GM19043 (cell line): ENCODE data around the gene ARFRP1.

Experiments used
- ATAC-seq: cut with Tn5 transposase; IDR thresholded peaks from one replicate; pipeline ENCODE4 v1.9.1; 2021; ENCODE audit warnings: low read depth; ENCODE audit not compliant: unreplicated experiment

The ARFRP1 gene

DNA sequence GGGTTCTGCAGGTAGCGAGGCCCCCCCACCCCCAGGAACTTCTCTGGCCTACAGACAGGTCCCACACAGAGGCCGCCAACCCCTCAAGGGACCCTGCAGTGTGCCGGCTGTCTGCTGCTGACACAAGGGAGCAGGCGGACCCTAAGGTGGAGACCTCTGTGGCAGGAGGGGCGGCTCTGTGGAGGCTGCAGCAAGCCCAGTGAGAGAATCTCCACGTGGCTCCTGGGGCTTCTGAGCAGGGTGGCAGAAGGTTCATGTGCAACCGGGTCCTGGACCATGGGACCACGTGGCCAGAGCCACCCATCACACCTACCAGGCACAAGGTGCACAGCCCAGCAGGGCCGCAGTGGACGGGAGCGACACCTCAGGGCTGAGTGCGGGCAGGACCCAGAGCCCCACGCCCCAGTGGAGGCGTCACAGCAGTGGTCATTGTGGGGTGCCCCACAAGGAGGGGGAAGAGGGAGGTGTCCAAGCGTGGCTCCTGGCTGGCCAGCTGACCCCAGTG lies 4.3 kb downstream of the ARFRP1 start:
- no peak for ATAC-seq

DNA sequence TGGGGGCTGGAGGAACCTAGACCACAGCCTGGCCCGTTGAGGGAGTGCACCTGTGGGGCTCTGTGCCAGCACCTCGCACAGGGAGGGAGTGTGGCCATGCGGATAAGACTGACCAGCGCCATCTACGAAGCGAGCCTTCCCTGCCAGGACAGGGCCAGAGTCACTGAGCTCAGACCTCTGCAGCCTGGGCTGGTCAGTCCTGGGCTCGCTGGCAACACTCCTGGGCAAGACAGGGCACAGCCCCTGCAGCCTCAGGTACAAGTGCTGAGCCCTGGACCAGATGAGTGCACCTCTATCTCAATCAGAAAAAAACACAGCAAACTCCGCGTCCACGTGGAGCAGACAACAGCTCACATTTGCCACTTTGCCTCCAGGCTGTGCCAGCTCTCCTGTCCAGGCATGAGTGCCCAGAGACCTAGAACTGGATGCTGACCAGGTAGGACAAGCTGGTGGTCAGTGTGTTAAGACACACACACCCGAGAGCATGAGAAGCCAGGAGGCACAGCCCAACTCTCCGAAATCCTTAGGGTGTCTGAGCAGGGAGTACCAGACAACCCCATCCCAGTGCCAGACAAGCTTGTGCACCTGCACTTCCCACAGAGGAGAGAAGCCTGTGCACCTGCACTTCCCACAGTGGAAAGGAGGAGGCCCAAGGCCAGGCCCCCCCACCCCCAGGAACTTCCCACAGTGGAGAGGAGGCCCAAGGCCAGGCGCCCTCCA lies 4.9 kb downstream of the ARFRP1 start:
- no peak for ATAC-seq

DNA sequence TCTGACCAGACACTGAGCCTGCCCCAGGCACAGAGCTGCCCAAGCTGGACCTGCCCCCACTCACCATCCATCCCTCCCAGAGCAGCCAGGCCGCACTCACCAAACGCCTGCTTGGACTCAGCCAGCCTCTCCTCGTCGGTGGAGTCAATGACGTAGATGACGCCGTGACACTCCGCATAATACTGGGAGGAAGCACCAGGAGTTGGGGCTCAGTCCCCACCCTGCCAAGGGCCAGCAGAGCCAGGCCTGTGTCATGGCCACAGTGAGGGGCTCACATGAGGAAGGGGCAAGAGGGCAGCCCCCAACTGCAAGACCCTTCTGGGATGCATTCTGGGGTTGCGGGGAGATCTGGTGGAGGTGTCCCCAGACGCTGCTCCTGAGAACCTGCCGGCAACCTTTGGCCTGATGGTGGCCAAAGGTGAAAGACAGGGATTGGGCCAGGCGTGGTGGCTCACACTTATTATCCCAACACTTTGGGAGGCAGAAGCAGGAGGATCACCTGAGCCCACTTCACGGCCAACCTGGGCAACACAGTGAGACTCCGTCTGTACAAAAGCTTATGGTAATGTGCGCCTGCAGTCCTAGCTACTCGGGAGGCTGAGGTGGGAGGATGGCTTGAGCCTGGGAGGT lies 5.6 kb downstream of the ARFRP1 start:
- ATAC-seq, result no peak

DNA sequence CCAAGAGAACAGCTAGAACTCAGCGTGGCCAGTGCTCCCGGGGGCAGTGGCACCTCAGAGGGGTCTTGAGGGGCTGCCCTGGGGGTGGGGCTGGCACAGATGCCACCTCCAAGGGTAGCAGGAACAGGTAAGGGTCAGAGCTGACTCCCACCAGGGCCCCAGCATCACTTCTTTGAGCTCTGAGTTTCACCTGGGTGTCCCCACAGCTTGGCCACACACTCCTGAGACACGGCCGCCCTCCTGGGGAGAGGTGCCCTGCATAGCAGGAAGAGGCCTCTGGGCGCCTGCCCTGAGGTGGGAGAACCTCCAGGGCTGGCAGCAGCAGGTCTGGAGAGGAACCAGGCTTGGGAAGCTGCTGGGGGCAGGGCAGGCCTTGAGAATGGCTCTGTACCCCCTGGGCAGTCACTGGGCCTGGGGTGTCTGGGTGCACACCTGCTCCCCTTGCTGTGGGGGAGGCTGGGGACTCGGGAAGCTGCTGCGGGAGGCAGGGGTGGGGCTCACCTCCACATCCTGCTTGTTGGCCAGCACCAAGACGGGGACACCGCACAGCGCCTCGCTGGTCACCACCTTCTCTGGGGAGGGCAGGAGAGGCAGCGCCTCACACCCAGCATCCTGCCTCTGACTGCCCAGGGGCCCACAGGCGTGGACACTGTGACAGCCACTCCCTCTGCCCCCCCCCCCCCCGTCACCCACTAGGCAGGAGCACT lies 6.3 kb downstream of the ARFRP1 start:
- no peak for ATAC-seq

DNA sequence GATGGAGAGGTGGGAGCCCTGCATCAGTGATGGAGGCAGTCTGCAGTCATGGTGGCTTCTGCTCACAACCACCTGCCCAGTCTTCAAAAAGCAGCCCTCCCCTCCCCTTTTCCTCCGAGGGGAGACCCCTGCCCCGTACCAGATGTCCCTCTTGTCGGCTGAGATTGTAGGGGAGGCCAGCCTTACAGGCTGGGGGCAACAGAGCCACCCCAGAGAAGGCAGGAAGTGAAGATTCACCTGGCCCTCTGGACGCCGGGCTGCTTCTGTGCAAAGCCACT lies 6.8 kb downstream of the ARFRP1 start:
- ATAC-seq, result no peak

DNA sequence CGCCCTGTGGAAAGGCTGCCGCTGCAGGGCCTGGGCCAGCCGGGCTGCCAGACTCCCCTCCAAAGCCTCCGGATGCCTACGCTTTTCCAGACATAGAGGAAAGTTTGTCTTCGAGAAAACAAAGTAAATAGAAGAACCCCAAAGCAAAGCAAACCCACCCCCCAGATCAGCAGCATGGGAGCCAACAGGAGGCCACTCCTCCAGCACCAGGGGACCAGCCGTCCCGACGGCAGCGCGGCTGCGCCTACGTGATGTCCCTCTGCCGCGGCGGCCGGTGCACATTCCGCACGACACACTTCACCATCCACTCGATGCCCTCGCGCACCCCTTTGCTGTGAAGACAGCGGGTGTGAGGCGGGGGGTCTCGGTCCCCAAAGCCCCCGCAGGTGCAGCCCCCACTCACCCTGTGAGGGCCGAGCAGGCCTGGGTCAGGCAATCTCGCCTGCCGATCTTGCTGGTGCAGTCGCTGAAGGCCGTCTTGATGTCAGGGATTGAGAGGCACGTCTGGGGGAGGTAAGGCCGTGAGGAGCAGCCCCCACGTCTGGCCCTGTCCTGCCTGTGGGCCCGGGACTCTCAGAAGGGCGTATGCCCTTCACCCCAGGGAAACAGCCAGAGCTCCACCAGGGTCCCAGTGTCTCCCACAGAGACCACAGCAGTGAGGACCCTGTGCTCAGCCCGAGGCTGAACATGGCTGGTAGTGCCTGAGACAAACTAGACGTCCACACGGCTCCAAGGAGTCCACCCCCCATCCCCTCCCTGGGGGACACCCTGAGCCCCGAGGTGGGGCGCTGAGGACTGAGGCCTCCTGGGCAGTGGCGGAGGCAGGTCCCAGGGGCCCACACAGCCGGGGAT lies 7.4 kb downstream of the ARFRP1 start:
- no peak for ATAC-seq

DNA sequence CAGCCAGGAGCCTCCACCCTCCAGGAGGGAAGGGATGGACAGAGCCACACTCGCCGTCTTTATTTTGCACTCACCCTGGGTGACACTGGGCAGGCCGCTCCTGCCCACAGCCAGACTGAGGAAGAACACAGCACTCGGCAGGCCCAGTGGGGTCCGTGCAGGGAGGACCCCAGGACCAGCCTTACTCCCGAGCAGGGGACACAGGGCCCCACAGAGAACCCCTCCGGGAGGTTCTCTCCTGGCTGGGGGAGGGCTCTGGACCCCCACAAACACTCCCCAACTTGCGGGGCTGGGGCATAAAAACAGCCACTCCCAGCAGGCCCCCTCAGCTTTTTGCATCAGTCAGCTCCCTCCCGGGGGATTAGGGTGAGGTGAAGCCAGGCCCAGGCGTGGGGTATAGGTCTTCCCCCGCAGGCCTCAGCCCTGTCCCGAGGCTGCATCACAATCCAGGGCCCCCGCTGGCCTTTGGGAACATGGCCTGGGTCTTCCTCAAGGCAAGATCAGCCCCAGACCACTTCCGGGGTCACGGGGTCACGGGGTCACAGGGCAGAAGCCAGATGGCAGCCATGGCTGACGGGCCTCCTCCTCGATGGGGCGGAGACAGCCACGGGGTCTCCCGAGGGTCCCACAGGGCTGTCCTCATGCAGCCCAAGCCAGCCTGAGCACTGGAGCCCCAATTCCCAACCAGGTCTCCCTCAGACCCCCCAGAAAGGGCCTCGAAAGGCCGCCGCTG lies 8.1 kb downstream of the ARFRP1 start:
- ATAC-seq, result no peak

DNA sequence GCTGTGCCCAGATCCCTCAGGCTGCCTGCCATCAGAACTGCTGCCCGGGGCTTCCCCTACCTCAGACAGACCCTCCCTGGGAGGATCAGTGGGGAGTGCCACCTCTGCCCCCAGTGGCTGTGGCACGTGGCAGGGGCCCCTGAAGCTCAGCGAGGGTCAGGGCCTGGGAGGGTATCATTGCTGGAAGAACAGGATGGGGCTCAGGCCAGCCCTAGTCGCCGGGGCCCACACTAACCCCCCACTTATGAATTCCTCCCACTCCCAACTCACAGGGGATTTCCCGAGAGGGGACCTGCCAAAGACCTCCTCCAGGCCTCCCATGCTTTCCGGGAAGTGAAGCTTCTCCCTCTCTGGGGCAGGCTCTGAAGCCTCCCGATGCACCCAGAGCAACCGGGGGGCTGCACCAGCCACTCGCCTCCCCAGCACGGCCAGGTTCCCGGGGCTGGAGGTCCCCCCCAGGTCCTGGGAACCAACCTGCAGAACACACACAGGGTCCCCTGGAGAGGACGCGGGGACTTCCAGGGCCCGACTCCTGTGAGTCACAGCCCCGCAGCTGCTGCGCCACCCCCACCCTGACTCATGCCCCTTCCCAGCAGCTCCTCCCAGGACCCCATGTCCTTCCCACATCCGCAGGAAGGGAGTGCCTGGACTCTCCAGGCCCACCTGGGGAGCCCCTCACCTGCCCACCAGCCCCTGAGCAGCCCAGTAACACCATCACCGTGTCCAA lies 8.9 kb downstream of the ARFRP1 start:
- no peak for ATAC-seq

DNA sequence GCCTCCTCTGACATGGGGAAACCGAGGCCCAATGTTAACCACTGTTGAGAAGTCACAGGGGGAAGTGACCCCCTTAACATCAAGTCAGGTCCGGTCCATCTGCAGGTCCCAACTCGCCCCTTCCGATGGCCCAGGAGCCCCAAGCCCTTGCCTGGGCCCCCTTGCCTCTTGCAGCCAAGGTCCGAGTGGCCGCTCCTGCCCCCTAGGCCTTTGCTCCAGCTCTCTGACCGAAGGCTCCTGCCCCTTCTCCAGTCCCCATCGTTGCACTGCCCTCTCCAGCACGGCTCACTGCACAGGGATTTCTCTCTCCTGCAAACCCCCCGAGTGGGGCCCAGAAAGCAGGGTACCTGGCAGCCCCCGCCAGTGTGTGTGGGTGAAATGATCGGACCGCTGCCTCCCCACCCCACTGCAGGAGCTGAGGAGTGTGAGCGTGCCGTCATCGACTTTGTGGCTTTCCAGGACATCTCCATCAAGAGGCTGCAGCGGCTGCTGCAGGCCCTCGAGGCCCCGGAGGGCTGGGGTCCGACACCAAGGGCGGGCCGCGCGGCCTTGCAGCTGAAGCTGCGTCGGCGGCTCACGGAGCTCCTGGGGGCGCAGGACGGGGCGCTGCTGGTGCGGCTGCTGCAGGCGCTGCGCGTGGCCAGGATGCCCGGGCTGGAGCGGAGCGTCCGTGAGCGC lies 9.8 kb downstream of the ARFRP1 start:
- no peak for ATAC-seq

DNA sequence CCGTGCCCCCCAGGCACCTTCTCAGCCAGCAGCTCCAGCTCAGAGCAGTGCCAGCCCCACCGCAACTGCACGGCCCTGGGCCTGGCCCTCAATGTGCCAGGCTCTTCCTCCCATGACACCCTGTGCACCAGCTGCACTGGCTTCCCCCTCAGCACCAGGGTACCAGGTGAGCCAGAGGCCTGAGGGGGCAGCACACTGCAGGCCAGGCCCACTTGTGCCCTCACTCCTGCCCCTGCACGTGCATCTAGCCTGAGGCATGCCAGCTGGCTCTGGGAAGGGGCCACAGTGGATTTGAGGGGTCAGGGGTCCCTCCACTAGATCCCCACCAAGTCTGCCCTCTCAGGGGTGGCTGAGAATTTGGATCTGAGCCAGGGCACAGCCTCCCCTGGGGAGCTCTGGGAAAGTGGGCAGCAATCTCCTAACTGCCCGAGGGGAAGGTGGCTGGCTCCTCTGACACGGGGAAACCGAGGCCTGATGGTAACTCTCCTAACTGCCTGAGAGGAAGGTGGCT lies 10.4 kb downstream of the ARFRP1 start:
- ATAC-seq, result no peak

DNA sequence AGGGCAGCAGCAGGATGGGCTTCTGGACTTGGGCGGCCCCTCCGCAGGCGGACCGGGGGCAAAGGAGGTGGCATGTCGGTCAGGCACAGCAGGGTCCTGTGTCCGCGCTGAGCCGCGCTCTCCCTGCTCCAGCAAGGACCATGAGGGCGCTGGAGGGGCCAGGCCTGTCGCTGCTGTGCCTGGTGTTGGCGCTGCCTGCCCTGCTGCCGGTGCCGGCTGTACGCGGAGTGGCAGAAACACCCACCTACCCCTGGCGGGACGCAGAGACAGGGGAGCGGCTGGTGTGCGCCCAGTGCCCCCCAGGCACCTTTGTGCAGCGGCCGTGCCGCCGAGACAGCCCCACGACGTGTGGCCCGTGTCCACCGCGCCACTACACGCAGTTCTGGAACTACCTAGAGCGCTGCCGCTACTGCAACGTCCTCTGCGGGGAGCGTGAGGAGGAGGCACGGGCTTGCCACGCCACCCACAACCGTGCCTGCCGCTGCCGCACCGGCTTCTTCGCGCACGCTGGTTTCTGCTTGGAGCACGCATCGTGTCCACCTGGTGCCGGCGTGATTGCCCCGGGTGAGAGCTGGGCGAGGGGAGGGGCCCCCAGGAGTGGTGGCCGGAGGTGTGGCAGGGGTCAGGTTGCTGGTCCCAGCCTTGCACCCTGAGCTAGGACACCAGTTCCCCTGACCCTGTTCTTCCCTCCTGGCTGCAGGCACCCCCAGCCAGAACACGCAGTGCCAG lies 11.0 kb downstream of the ARFRP1 start, which contains the start of gene TNFRSF6B:
TSS of gene TNFRSF6B (plus strand) at position 25 of the 729 bp plus-strand sequence. CDS start at position 141, 116 bp downstream.
- ATAC-seq, result no peak

DNA sequence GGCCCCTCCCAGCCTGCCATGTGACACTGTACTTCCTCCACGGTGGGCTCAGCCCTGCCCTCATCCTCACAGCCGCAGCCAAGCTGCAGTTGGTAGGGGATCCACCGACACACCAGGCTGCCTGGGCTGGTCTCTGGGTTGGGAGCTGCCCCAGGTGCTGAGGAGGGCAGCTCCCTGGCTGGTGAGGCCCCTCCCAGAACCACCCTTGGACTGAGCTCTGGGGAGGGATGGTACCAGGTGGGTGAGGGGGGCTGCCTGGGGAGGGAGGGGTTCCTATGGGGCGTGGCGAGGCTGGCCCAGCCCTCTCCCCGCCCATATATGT lies 11.5 kb downstream of the ARFRP1 start:
- ATAC-seq, result no peak

DNA sequence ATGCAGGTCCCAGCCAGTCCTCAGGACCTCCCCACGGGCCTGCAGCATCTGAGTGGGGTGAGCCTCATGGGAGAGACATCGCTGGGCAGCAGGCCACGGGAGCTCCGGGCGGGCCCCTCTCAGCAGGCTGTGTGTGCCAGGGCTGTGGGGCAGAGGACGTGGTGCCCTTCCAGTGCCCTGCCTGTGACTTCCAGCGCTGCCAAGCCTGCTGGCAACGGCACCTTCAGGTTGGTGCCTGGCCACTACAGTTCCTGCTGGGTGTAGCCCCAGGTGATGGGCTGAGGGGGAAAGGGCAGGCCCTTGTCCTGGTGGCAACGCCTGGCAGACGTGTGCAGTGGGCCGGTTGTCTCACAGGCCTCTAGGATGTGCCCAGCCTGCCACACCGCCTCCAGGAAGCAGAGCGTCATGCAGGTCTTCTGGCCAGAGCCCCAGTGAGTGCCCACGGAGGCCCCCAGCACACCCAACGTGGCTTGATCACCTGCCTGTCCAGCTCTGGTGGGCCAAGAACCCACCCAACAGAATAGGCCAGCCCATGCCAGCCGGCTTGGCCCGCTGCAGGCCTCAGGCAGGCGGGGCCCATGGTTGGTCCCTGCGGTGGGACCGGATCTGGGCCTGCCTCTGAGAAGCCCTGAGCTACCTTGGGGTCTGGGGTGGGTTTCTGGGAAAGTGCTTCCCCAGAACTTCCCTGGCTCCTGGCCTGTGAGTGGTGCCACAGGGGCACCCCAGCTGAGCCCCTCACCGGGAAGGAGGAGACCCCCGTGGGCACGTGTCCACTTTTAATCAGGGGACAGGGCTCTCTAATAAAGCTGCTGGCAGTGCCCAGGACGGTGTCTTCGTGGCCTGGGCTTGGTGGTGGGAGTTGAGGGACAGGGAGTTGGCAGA lies 12.1 kb downstream of the ARFRP1 start:
- no peak for ATAC-seq

DNA sequence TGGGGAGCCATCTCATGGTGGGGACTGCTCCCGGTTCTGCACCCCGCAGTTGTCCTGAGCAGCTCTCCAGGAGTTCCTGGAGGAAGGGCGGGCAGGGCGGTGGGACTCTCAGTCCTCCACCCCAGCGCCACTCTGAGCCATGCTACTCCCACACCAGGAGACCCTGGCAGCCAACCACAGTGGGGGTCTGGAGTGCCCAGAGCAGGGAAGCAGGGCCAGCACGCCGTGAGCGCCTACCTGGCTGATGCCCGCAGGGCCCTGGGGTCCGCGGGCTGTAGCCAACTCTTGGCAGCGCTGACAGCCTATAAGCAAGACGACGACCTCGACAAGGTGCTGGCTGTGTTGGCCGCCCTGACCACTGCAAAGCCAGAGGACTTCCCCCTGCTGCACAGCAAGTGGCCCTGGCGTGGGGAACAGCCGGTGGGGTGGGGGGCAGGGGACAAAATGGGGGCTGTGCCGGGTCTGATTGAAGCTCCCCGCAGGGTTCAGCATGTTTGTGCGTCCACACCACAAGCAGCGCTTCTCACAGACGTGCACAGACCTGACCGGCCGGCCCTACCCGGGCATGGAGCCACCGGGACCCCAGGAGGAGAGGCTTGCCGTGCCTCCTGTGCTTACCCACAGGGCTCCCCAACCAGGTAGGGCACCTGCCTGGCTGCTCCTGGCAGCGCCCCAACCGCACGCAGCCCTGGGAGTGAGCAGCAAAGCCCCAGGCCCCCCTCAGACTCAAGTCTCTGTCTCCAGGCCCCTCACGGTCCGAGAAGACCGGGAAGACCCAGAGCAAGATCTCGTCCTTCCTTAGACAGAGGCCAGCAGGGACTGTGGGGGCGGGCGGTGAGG lies 13.0 kb downstream of the ARFRP1 start:
- no peak for ATAC-seq

DNA sequence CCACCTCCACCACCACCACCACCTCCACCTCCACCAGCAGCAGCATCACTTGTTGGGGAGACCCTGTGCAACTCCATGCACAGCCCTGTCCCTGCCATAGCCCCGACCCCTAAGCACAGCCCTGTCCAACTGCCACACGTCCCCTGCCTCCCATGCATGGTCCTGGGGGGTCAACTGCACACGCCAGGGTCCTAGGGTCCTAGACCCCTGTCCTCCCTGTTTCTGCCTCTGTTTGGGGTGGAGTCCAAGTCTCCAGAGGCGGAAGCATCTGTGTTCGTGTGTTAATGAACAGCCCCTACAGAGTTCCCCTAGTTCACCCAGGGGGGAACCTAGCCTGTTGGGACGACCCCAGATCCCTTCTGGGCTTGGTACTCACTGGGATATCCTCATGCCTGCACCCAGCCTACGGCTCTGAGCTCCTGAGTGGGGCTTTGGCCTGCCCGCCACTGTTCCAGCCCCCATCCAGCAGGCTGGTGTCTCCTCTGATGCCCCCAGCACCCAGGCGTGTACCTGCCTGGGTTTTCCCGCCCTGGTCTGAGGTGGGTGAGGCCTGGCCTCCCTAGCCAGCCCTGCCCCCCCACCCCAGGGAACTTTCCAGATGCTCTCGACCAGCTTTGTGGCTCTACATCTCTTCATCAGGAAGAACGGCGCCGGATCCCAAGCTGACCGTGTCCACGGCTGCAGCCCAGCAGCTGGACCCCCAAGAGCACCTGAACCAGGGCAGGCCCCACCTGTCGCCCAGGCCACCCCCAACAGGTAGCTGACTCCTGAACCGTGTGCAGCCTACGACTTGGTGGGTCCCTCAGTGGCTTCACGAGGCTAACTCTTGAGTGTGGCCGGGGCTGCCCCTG lies 13.8 kb downstream of the ARFRP1 start:
- ATAC-seq, result no peak
